Activated CD8-positive, alpha-beta memory T cell treated with anti-CD3 and anti-CD28 coated beads, Interleukin-2, amount 50 U/mL, for 1 hour (primary cell): Measurements from ENCODE around the gene TSC2.

Source experiments
- DNase-seq: peaks from one replicate; pipeline ENCODE4 v3.0.0-alpha.2; 2020; ENCODE audit errors: extremely low read depth

TSC2 gene

GRCh38 chr16:2070576-2071453, 23.0 kb downstream of the TSC2 start:
- DNase-seq = no peak

GRCh38 chr16:2071454-2072202, 23.8 kb downstream of the TSC2 start:
- DNase-seq = no peak

- no peak for DNase-seq
These were observed 25.1 kb downstream of the TSC2 start for GRCh38 chr16:2072926-2073325.

GRCh38 chr16:2074071-2074470, 26.3 kb downstream of the TSC2 start:
- DNase-seq = no peak

- DNase-seq = no peak
These were observed 27.8 kb downstream of the TSC2 start for GRCh38 chr16:2075631-2076030.

- DNase-seq = no peak
These were observed 28.5 kb downstream of the TSC2 start for GRCh38 chr16:2076072-2076865.

- no peak for DNase-seq
These were observed 29.2 kb downstream of the TSC2 start for GRCh38 chr16:2077016-2077415.

- no peak for DNase-seq
These were observed 29.9 kb downstream of the TSC2 start for GRCh38 chr16:2077696-2078095.

GRCh38 chr16:2078096-2078495, 30.3 kb downstream of the TSC2 start:
- DNase-seq = no peak

GRCh38 chr16:2078691-2079090, 30.9 kb downstream of the TSC2 start:
- no peak for DNase-seq

GRCh38 chr16:2079311-2079800, 31.6 kb downstream of the TSC2 start:
- no peak for DNase-seq

GRCh38 chr16:2079991-2080390, 32.2 kb downstream of the TSC2 start:
- no peak for DNase-seq

GRCh38 chr16:2081201-2082084, 33.7 kb downstream of the TSC2 start:
- DNase-seq = no peak

- DNase-seq = no peak
These were observed 34.6 kb downstream of the TSC2 start for GRCh38 chr16:2082171-2082982.

- DNase-seq = no peak
These were observed 35.2 kb downstream of the TSC2 start for GRCh38 chr16:2082983-2083364.

- no peak for DNase-seq
These were observed 35.6 kb downstream of the TSC2 start for GRCh38 chr16:2083409-2083808.

- no peak for DNase-seq
These were observed 36.3 kb downstream of the TSC2 start for GRCh38 chr16:2083876-2084780.

GRCh38 chr16:2084895-2085625, 37.3 kb downstream of the TSC2 start:
- DNase-seq = no peak
